Stimulated activated CD4-positive, alpha-beta T cell treated with anti-CD3 and anti-CD28 coated beads, Interleukin-1b, Interleukin-23, amount 100 ng/mL, for 24 hours (primary cell): ENCODE data around the gene ZNRF1.
A peak's percentile ranks its signal among the peaks of the same experiment; 100 is the strongest.

Source experiments
- DNase-seq, 4 experiments: peaks; one replicate each; pipeline ENCODE4 v3.0.0-alpha.2; 2020; ENCODE audit warnings: low read depth in 4 of 4, low spot score in 1 of 4

The ZNRF1 gene

GRCh38 chr16:75096656-75097055 is 97.8 kb downstream of the ZNRF1 start:
- no peak for DNase-seq

GRCh38 chr16:75097191-75097761 is 98.5 kb downstream of the ZNRF1 start:
- no peak for DNase-seq

GRCh38 chr16:75097941-75098901 is 99.4 kb downstream of the ZNRF1 start:
- peak in 3 of 4 experiments; percentile 31 to 69 (median 59) for DNase-seq

DNA sequence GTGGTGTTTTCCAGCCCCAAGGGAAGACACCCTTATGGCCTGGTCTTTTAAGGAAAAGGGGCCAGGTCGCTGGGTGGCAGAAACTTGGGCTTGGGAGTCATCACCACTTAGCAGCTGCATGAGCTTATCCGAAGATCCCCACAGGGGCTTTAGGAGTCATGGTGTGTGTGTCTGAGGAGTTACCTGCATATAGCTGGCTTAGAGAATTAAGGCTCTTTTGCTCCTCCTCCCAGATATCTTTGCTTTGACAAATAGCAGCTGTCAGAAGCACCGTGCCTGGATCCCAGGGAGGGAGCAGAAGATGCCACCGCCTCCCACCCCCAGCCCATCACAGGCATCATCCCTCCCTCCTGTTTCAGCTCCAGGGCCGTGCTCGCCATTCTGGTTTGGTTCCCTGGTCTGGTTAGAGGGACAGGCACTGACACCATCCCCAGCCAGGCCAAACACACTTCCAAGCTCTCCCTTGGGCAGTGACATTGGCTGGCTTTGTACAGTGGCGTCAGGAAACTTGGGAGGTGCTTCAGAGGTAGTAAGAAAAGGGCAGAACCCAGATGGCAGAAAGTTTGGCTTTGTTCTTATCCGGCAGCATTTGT is 100.3 kb downstream of the ZNRF1 start:
- no peak for DNase-seq

GRCh38 chr16:75099738-75100602 is 101.1 kb downstream of the ZNRF1 start:
- DNase-seq, result no peak

- no peak for DNase-seq
Measured at GRCh38 chr16:75100603-75100990, 101.8 kb downstream of the ZNRF1 start.

GRCh38 chr16:75101635-75102034 is 102.8 kb downstream of the ZNRF1 start:
- DNase-seq, result no peak

- no peak for DNase-seq
Measured at GRCh38 chr16:75102595-75102994, 103.8 kb downstream of the ZNRF1 start.

DNA sequence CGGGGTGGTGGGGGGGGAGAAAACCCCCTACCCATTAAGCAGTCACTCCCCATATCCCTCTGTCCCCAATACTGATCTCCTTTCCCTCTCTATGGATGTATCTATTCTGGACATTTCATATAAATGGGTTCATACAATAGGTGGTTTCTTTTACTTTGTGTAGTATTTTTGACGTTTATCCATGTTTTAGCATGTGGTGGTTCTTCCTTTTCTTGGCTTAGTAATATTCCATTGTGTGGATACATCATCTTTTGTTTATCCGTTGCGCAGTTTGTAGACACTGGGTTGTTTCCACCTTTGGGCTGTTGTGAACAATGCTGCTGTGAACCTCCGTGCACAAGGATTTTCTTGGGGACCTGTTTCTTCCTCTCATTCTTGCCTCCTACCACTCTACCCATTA is 105.2 kb downstream of the ZNRF1 start:
- DNase-seq, result no peak

DNA sequence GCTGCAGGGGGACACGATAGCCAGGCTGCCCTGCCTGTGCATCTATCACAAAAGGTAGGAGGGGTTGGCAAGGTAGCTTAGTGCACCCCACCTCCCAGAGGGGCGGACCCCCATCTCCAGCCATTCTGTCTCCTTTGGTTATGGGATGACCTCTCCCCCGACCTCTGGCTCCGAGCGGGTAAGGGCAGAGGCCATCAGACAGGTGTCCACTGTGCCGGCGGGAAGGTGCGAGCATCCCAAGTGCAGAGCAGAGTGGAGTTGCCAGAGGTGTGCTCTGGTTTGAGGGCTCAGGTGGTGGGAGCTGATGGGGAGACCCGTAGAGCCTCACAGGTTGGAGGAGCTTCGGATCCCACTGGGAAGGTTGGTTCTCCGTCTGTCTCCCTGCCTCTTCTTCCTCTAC is 106.0 kb downstream of the ZNRF1 start:
- DNase-seq, result no peak

DNA sequence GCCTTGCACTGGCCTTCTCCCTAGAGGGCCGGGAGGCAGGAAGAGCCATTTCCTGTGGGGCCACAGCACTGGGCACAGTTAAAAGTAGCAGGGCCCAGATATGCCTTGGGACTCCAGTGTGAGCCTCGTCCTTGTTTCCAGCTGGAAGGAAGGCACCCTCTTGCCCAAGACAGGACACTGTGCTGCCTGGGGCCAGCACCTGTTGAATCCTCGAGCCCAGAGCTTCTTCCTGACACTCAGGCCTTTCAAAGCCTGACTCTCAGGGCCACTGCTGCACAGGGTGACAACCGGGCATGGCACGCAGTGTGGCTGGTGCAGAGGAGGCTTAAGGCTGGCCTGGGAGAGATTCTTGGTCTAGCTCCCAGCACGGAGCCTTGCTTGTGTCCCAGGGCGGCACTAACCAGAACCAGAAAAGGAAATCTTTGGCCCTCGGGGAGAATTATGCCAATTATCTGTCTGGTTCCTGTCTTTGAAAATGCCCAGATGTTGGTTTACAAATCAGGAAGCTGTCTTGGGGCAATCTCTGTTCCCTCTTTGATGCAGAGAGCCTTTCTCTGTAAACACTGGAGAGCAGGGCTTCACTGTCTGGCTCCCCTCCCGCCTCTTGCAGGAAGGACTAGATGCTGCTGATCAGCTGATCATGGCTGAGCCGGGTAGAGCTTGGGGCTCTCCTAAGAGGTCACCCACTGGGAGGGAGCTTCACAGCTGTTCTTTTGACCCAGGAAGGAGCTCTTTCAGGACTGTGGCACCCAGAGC is 106.7 kb downstream of the ZNRF1 start:
- no peak for DNase-seq

DNA sequence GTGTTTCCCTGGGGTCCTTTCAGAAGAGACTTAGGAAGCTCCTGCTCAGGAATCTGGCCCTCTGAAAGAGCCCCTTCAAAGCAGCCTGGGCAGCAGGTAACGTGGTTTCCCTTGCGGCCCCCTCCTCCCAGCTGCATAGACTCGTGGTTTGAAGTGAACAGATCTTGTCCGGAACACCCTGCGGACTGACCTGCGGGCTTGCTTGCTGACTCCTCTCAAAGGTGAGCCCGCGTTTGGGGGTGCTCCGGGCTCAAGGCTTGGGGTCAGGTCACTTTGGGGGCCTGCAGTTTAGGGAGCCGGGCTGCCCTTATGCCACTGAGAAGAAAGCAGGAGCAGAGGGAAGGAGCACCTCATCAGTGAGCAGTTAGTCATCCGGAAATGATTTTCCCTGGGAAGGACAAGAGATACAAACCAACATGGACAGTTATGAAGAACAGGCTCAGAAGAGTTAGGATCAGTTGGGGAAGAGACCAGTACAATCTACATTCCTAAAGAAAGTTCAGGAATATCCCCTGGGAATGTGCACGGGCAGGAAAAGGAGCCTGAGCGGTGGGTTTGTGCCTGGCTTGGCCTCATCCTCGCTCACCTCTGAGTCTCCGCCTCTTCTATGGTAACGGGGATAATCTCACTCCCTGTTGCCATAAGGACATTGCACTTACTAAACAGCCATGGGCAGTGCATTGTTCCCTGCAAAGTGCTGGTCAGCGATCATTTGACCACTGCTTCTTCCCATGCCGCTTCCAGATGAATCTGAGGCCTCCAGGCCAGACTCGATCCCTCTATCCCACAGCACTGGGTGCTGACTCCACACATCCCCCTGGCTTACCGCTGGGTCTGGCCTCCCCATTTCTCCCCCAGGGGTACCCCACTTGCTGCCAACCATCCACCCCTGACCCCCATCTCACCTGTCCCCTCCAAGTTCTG is 107.8 kb downstream of the ZNRF1 start:
- DNase-seq, result no peak

DNA sequence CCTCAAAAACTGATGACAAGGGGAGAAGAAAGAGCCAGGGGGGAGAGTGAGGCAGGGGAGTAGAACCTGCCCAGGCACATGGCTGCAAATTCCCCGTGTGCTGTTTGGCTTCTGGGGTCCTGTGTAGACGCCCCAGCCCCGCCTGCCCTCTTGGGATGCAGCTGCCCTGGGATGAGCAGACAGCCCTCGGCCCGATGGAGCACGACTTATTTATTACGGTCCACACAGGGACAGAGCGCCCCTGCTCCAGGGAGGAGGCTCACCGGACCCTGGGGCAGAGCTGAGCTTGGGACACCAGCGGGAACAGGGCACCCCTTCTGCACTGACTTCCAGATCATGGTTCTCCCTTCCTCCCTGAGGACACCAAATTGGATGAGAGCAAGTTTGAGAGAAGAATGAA is 108.7 kb downstream of the ZNRF1 start:
- DNase-seq, result no peak

DNA sequence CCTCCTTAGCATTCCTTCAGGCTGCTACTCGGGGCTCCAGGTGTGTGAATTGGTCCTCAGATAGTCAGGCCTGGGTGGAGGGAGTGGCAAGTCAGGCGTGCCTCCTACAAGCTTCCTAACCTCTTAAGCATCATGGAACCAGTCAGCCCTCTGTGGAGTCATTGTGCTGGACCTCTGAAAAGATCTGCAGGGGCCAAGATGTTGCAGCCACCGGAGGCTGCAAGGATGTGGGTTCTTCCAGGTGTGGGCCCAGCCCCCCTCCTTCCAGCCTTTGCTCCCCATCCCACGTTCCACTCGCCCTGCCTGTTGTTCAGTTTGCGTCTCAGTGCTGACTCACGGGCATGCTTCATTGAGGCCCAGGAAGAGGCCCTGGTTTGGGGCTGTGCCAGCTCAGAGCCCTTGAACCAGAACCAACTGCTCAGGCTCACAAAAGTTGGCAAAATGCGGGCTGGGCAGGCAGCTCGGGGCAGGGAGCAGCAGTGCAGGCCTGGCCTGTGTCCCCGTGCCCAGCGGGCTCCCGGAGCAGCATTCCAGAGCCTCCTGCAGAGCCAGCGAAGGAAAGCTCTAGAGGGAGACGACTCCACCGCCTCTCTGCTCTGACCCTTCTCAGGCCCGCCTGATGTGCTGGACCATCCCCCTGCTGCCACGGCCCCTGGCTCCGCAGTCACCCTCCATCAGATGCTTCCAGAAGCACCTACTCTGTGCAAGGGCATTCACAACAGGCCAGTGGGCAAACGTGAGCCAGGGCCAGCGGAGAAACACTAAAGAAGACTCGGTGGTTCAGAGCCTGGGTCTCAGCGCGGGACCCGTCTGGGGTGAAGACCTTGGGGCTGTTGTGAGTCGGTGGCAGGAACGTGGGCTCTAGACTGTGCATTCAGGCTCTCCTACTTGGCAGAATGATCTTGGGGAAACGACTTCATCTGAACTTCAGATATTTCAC is 110.2 kb downstream of the ZNRF1 start:
- peak; percentile 57 to 77 (median 67) for DNase-seq

DNA sequence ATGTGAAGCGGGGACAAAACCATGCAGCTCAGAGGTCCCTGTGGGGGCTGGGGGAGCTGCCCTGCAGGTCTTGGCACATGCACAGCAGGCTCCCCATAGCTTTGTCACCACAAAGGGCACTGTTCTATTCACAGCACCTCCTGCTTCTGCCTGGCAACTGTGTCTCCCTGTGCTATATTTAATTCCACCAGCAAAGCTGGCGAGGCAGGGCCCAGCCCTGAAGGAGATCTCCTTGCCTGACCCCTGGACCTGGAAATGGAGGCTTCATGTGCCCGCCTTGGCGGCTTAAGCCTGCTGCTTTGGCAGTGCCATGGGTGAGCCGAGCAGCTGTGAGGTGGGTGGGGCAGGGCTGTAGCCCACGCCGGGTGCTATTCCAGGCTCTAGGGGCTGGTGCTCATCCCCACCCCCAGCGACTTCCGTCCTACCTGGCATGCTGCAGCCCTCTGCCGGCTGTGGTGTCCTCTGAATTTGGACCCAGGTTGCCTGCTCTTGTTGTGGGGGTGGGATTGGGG is 111.0 kb downstream of the ZNRF1 start:
- DNase-seq, result no peak

GRCh38 chr16:75110637-75111513 is 112.1 kb downstream of the ZNRF1 start:
- peak; percentile 59 to 71 (median 70) for DNase-seq

GRCh38 chr16:75111514-75111940 is 112.7 kb downstream of the ZNRF1 start:
- DNase-seq, result no peak
